NCI-H510A (cell line): Measurements from ENCODE around the gene STON2.

ENCODE experiments used
- DNase-seq: peaks from one replicate; lab custom pipeline; 2025; lab: John Stamatoyannopoulos, UW

Gene STON2

GRCh38 chr14:81221579-81222102 is 178.5 kb downstream of the STON2 start:
- DNase-seq, result no peak

GRCh38 chr14:81220830-81221578 is 179.1 kb downstream of the STON2 start, which contains the start of gene GTF2A1:
TSS of gene GTF2A1 (minus strand) at chr14:81220959. CDS start at chr14:81220518, 441 bp downstream.
- peak; percentile 96 for DNase-seq

GRCh38 chr14:81220580-81220829 is 179.6 kb downstream of the STON2 start:
- DNase-seq, result no peak

- DNase-seq, result peak; percentile 4
Observed at GRCh38 chr14:81219759-81220579, 180.2 kb downstream of the STON2 start.

- peak; percentile 95 for DNase-seq
Observed at GRCh38 chr14:81219210-81219758, 180.8 kb downstream of the STON2 start.

GRCh38 chr14:81211844-81212243 is 188.3 kb downstream of the STON2 start:
- DNase-seq, result no peak
